Measurements from ENCODE around the gene KLF7. TPM values are rescaled to one million over a fixed set of nuclear protein-coding genes. Genes with fewer than 3 reads are reported as not detected.

KLF7 gene
- total RNA-seq, 1 donor from 2014 or later: 25.3 TPM

- no peak for DNase-seq (ENCODE audit: missing footprints)
- intact Hi-C loops (cut with DNase I): loop anchor here (2.0 kb wide), 1 partner anchor 29 kb away; the partner anchor contains the start of gene KLF7
- ATAC-seq: no peak
Measured at GRCh38 chr2:207135801-207136457, 29.8 kb downstream of the KLF7 start.

DNA sequence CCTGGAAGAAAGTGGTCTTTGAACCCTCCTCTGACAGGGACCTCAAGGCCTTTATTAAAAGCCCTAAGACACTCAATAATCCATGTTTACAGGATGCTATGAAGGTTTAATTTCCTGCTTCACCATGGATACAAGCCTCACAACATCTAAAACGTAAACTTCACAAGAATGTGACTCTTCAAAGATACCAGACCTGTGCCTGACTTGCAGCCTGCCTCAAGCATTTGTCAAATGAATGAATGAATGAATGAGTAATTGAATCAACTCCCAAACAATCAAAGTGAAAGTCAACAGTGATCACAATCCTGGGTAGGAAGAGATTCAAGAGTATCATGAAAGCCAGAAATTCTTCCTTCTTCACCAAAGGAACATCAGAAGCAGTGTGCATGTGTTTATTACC, 30.4 kb downstream of the KLF7 start:
- ATAC-seq: no peak
- intact Hi-C loops (cut with DNase I): loop anchor here (2.0 kb wide), 1 partner anchor 29 kb away; the partner anchor contains the start of gene KLF7
- DNase-seq (ENCODE audit: missing footprints): no peak

DNA sequence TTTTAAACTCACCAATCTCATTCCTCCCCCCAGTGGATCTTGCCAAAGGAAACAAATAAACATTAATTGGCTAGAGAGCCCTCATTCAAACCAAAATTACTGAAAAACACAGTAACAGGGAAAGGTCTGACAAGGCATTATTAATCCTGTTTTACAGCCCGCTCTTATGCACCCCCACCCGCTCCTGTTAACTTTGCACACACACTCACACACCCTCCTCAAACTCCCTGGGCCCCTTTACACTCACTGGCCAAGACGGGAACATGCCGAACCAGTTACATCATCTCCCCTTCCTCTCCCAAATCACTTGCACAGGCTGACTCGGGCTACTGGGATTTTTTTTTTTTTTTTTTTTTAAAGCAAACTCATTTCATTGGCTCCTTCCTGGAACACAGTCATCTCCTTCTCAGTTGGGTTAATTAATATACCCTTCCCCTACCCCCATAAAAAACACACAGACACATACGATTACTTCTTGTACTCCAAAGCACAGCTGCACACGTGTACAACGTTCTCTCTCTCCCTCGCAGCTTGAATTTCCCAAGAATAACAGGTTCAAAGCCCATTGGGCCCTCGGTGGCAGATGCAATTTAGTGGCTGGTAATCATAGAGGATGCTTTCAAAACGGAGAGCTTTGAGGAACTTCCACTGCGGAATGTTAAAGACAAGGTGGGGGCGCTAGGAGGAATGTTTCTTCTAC, 31.8 kb downstream of the KLF7 start:
- intact Hi-C loops (cut with DNase I): loop anchor here (2.0 to 5.0 kb wide), 2 partner anchors 31 to 42 kb away; partner anchors contain the start of gene KLF7
- peak; percentile 97 for ATAC-seq
- DNase-seq (ENCODE audit: missing footprints): peak; percentile 78

GRCh38 chr2:207133458-207133819, 32.3 kb downstream of the KLF7 start:
- peak; percentile 30 for ATAC-seq
- no peak for DNase-seq (ENCODE audit: missing footprints)
- intact Hi-C loops (cut with DNase I): loop anchor here (5.0 kb wide), 1 partner anchor 41 kb away; no protein-coding TSS in a partner anchor

GRCh38 chr2:207132019-207132418, 33.7 kb downstream of the KLF7 start:
- intact Hi-C loops (cut with DNase I): loop anchor here (5.0 kb wide), 1 partner anchor 40 kb away; no protein-coding TSS in a partner anchor
- DNase-seq (ENCODE audit: missing footprints) (no peak), ATAC-seq (no peak)

DNA sequence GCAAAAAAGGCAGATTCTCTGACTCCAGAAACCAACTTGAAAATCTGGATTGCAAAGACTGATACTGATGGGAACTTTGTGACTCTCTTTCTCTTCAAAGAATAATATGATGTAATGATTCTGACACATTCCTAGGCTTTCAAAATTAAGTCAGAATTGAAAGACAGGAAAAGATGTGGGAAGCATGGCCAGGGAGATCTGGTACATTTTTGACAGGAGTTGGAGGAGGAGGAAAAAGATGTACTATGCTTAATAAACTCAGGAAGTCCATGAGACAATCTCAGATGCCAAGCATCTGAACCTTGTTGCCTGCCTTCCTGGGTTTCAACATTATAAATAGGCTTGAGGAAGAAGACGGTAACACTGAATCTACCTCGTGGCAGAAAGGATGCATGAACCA, 34.2 kb downstream of the KLF7 start:
- intact Hi-C loops (cut with DNase I): loop anchor here (5.0 kb wide), 1 partner anchor 39 kb away; no protein-coding TSS in a partner anchor
- ATAC-seq: no peak
- no peak for DNase-seq (ENCODE audit: missing footprints)

- intact Hi-C loops (cut with DNase I): loop anchor here (5.0 kb wide), 1 partner anchor 39 kb away; no protein-coding TSS in a partner anchor
Measured at GRCh38 chr2:207130958-207131521, 34.7 kb downstream of the KLF7 start.

GRCh38 chr2:207129821-207130220, 35.9 kb downstream of the KLF7 start:
- intact Hi-C loops (cut with DNase I): loop anchor here (5.0 kb wide), 1 partner anchor 38 kb away; no protein-coding TSS in a partner anchor
- DNase-seq (ENCODE audit: missing footprints) (no peak), ATAC-seq (no peak)

More at GRCh38 chr2:207130958-207131521, 34.7 kb downstream of the KLF7 start:
- DNase-seq (ENCODE audit: missing footprints) (no peak), ATAC-seq (no peak)

DNA sequence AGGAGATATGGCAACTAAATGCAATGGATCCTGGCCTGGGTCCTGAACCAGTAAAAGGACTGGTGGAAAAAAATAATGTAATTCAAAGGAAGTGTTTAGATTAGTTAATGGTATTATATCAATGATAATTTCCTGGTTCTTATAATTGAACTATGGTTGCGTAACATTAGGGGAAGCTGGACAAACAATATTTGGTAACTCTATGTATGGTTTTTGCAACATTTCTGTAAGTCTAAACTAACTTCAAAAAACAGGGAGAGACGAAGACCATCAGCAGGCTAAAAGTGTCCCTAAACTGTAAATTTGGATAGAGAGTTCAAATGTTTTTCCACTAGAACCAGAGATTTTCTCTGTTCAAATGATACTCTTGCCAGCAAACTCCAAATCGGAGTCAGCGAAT, 36.9 kb downstream of the KLF7 start:
- ATAC-seq: no peak
- no peak for DNase-seq (ENCODE audit: missing footprints)
- intact Hi-C loops (cut with DNase I): no loop called here

- ATAC-seq: no peak
- intact Hi-C loops (cut with DNase I): no loop called here
Measured at GRCh38 chr2:207126724-207127308, 38.9 kb downstream of the KLF7 start.

GRCh38 chr2:207123776-207124391, 41.9 kb downstream of the KLF7 start:
- intact Hi-C loops (cut with DNase I): no loop called here
- ATAC-seq: peak; percentile 31
- peak; percentile 63 for DNase-seq (ENCODE audit: missing footprints)

More at GRCh38 chr2:207126724-207127308, 38.9 kb downstream of the KLF7 start:
- no peak for DNase-seq (ENCODE audit: missing footprints)

DNA sequence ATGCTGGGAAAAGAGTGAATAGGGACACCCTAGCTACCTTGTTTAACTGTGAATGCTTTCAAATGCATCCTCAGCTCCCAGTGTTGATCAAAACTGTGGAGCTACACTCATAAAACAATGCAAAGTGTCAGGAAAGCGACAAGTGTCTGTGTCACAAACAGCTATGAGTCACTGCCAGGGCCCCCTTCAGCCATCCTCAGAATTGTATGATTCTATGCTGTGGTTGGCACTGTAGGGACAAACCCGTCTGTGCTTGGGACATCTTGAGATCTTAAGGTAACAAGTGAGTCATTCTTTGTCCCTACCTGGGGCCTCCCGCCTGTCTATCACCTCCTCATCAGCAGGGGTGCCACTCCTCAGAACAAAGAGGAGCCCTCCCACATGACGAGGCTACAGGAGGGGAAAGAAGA, 42.4 kb downstream of the KLF7 start:
- no peak for ATAC-seq

DNA sequence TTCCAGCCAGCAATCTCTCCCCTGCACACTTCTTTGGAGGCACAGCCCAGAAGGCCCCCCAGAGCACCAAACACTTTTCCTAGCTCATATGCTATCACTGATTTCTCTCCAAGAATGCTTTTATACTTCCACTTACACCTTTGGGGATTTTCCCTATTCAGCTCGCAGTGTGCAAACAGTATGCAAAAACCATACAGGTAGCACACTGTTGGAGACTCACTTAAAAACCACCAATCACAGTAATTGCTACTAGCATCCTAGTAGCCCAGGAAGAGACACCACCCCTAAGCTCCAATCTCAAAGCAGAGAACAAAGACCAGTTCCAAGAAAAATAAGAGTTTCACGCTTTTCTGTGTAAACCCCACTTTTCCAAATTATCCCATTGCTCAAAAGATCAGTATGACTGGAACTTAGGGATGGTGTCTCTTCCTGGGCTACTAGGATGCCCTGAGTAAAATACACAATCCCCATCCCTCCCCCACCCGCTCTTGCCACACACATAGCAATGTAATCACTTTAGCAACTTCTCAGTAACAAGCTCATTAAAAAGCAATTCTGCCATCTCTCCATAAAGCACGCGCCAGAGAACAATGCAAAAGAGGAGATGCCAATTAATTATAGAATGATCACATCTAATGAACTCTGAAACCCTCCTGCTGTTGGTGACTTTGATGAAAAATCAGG, 43.0 kb downstream of the KLF7 start:
- DNase-seq (ENCODE audit: missing footprints): no peak
- no peak for ATAC-seq
- intact Hi-C loops (cut with DNase I): no loop called here

More for the DNA sequence above, 42.4 kb downstream of the KLF7 start:
- intact Hi-C loops (cut with DNase I): no loop called here
- no peak for DNase-seq (ENCODE audit: missing footprints)

GRCh38 chr2:207121784-207122183, 44.0 kb downstream of the KLF7 start:
- intact Hi-C loops (cut with DNase I): no loop called here
- DNase-seq (ENCODE audit: missing footprints) (no peak), ATAC-seq (peak; percentile 69)

DNA sequence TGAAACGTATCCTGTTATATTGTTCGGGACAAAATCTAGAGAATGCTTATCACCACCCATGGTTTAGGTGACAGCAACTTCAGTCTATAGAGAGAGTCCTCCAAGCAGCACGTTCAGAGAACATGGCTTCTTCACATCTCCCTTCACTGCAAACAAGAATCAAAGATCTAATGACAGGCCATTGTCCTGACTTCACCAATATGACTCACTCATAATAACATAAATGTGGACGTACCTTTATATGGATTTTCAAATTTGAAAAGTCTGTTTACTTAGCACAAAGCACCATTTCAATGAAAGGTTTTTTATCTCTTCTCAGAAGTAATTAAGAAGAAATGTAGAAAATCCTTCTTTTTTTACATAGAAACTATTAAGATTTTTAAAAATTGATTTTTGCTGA, 46.7 kb downstream of the KLF7 start:
- DNase-seq (ENCODE audit: missing footprints) (no peak), ATAC-seq (no peak)
- intact Hi-C loops (cut with DNase I): no loop called here

DNA sequence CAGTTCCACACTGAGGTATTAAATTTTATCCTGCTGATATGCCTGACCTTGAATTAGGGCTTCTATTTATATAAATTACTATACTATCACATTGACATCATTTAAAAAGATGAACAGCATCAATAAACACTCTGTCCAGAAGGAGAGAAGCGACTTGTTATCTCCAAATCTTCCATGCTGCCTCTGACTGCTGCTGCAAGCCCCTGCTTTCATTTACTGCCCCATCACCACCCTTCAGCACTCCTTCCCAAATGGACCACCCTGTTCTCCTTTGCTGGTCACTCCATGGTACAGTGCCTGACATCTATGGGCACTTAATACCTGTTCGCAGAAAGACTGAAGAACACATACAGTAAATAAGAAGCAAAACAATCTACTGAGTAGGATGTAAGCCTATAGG, 48.1 kb downstream of the KLF7 start:
- ATAC-seq: no peak

DNA sequence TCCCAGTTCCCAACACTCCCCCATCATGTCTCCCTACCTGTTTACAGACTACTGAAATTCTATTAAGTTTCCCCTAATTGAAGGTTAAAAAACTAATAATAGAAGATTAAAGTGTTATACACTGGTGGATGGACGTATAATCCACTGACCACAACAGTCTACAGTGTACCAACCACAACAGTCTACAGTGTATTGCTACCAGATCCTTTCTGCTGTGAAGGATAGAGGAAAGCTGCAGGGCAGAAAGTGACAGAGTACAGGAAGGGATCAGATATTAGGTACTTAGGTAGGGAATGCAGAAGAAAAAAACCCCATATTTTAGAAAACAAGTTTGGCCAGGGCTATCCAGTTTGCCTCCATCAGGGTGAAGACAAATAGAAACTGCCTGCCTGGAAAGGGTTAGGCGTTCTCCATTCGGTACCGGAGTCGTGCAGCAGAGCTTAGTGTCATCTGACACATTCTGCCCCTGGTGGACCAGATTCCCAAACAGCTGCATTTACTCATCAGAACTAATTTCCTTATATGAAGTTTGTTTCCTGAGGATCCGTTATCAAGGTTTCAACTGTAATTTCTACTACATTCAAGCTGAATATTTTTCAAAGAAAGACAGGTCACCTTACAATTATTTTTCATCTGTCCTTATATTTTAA, 49.9 kb downstream of the KLF7 start:
- intact Hi-C loops (cut with DNase I): no loop called here
- ATAC-seq: peak; percentile 87
- no peak for DNase-seq (ENCODE audit: missing footprints)

More for the DNA sequence above, 48.1 kb downstream of the KLF7 start:
- intact Hi-C loops (cut with DNase I): no loop called here
- no peak for DNase-seq (ENCODE audit: missing footprints)

- intact Hi-C loops (cut with DNase I): no loop called here
- ATAC-seq: no peak
Measured at GRCh38 chr2:207113414-207113813, 52.3 kb downstream of the KLF7 start.

More at GRCh38 chr2:207113414-207113813, 52.3 kb downstream of the KLF7 start:
- DNase-seq (ENCODE audit: missing footprints): no peak

Measured in Right ventricle myocardium inferior (tissue), 1 donor.